ENCODE results near the gene CYB561A3. TPM values are rescaled to one million over a fixed set of nuclear protein-coding genes. Genes with fewer than 3 reads are reported as not detected.

CYB561A3 gene
- total and polyA plus RNA-seq, 2 of the 13 experiments (the other 11 are each of a cell fraction or from before 2014, with no cell fraction given) = 11.4 to 14.9 TPM

- no peak; the same call in 1 of the 2 replicates for TF ChIP-seq KAT7 (CRISPR knock-in tag; IDR thresholded peaks at IDR 0.05; ENCODE audit: borderline replicate concordance)
- TF ChIP-seq SMARCE1 (IDR thresholded peaks at IDR 0.05; ENCODE audit: borderline replicate concordance) = no peak
- TF ChIP-seq HOXA3 (CRISPR knock-in tag; IDR thresholded peaks at IDR 0.05) = peak; percentile 95
- TF ChIP-seq, protein P1, sequence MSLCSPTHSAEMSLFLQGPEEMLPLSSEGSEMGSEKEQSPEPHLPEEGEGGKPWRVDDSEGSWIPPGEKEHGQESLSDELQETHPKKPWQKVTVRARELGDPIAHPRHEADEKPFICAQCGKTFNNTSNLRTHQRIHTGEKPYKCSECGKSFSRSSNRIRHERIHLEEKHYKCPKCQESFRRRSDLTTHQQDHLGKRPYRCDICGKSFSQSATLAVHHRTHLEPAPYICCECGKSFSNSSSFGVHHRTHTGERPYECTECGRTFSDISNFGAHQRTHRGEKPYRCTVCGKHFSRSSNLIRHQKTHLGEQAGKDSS (CRISPR knock-in tag; IDR thresholded peaks at IDR 0.05; ENCODE audit: borderline replicate concordance, low read depth) = peak; percentile 41; the same call in 1 of the 2 replicates
- TF ChIP-seq, protein P2, sequence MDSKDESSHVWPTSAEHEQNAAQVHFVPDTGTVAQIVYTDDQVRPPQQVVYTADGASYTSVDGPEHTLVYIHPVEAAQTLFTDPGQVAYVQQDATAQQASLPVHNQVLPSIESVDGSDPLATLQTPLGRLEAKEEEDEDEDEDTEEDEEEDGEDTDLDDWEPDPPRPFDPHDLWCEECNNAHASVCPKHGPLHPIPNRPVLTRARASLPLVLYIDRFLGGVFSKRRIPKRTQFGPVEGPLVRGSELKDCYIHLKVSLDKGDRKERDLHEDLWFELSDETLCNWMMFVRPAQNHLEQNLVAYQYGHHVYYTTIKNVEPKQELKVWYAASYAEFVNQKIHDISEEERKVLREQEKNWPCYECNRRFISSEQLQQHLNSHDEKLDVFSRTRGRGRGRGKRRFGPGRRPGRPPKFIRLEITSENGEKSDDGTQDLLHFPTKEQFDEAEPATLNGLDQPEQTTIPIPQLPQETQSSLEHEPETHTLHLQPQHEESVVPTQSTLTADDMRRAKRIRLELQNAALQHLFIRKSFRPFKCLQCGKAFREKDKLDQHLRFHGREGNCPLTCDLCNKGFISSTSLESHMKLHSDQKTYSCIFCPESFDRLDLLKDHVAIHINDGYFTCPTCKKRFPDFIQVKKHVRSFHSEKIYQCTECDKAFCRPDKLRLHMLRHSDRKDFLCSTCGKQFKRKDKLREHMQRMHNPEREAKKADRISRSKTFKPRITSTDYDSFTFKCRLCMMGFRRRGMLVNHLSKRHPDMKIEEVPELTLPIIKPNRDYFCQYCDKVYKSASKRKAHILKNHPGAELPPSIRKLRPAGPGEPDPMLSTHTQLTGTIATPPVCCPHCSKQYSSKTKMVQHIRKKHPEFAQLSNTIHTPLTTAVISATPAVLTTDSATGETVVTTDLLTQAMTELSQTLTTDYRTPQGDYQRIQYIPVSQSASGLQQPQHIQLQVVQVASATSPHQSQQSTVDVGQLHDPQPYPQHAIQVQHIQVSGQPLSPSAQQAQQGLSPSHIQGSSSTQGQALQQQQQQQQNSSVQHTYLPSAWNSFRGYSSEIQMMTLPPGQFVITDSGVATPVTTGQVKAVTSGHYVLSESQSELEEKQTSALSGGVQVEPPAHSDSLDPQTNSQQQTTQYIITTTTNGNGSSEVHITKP (CRISPR knock-in tag; IDR thresholded peaks at IDR 0.05; ENCODE audit: low read depth) = peak; percentile 62
- TF ChIP-seq ZNF160 (CRISPR knock-in tag; IDR thresholded peaks at IDR 0.05) = peak; percentile 68; the same call in 1 of the 2 replicates
- no peak for TF ChIP-seq ZFP36 (IDR thresholded peaks at IDR 0.05; ENCODE audit: borderline replicate concordance, low read depth, low read length, partially characterized antibody)
- no peak for TF ChIP-seq NFE2L2 (IDR thresholded peaks at IDR 0.05; ENCODE audit: low read length)
- peak; percentile 78 for TF ChIP-seq GABPA (IDR thresholded peaks at IDR 0.05; ENCODE audit: low read depth, low read length)
- peak; percentile 96 for TF ChIP-seq GABPA (CRISPR knock-in tag; IDR thresholded peaks at IDR 0.05; ENCODE audit: low read depth)
- TF ChIP-seq ZNF879 (CRISPR knock-in tag; IDR thresholded peaks at IDR 0.05) = no peak; the same call in 1 of the 2 replicates
- no peak for TF ChIP-seq ZBTB4 (CRISPR knock-in tag; IDR thresholded peaks at IDR 0.05; ENCODE audit: borderline replicate concordance)
- no peak for TF ChIP-seq MIER2 (CRISPR knock-in tag; IDR thresholded peaks at IDR 0.05)
- TF ChIP-seq ZNF280B (CRISPR knock-in tag; IDR thresholded peaks at IDR 0.05; ENCODE audit: borderline replicate concordance) = peak; percentile 56; the same call in 1 of the 2 replicates
- TF ChIP-seq FOXA3 (CRISPR knock-in tag; IDR thresholded peaks at IDR 0.05) = no peak; the same call in 1 of the 2 replicates
- TF ChIP-seq ZSCAN30 (CRISPR knock-in tag; IDR thresholded peaks at IDR 0.05) = no peak
- peak; percentile 79 for TF ChIP-seq ARNT2 (CRISPR knock-in tag; IDR thresholded peaks at IDR 0.05; ENCODE audit: low read depth)
- peak; percentile 27; the same call in 1 of the 2 replicates for TF ChIP-seq ZNF446 (CRISPR knock-in tag; IDR thresholded peaks at IDR 0.05)
- TF ChIP-seq SCMH1 (CRISPR knock-in tag; IDR thresholded peaks at IDR 0.05; ENCODE audit: borderline replicate concordance) = no peak
Measured at GRCh38 chr11:61361741-61362541, at the start of gene CYB561A3, which contains the start of gene TMEM138 (continued).

Data from HepG2 (cell line).